Measurements from ENCODE around the gene BEST4.

DNA sequence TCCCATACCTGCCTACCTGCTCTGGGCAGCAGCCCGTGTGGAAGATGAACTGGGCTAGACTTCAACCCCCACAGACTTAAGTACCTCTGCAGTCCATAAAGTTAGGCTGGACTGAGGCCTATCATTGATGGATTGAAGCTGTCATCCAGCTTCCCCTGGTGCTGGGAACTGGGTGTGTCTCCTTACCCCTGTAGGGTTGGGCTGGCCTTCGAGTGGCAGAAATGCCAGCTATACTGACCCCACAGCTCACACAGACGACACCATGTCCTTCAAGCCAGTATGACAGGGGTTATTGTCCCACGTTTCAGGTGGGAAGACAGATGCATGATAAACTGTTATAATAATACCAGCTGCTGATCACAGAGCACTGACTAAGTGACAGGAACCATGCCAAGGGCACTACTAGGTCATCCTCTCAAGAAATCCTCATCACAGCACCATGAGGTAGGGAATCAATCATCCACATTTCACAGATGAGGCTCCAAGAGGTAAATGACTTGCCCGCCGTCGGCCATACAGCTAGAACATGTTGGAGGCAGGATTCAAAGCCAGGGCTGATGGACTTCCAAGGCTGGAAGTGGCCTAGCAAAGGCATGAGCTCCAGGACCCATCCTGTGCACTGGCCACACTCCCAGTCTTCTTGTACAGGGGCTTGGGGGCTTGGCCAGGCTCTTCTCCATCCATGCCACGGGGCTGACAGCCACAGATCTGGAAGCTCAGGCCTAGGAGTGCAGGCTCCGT is at the start of gene BEST4:
- TF ChIP-seq POLR2AphosphoS5 (IDR thresholded peaks at IDR 0.05; ENCODE audit: low read depth, low read length), result no peak
- TF ChIP-seq, protein P1, sequence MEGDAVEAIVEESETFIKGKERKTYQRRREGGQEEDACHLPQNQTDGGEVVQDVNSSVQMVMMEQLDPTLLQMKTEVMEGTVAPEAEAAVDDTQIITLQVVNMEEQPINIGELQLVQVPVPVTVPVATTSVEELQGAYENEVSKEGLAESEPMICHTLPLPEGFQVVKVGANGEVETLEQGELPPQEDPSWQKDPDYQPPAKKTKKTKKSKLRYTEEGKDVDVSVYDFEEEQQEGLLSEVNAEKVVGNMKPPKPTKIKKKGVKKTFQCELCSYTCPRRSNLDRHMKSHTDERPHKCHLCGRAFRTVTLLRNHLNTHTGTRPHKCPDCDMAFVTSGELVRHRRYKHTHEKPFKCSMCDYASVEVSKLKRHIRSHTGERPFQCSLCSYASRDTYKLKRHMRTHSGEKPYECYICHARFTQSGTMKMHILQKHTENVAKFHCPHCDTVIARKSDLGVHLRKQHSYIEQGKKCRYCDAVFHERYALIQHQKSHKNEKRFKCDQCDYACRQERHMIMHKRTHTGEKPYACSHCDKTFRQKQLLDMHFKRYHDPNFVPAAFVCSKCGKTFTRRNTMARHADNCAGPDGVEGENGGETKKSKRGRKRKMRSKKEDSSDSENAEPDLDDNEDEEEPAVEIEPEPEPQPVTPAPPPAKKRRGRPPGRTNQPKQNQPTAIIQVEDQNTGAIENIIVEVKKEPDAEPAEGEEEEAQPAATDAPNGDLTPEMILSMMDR (IDR thresholded peaks at IDR 0.05), result no peak
